Measurements from ENCODE around the gene TOMM7. TPM values are rescaled to one million over a fixed set of nuclear protein-coding genes. Genes with fewer than 3 reads are reported as not detected.

The TOMM7 gene
- total RNA-seq, 1 experiment from 2014 or later = 170 TPM

- H3K4me2 ChIP-seq (ENCODE audit: low read depth, low read length, poor library complexity, severe bottlenecking) = no peak overlapping the region
- DNase-seq = peak; percentile 49
- no peaks in the 10 kb centered on the region for H3K27me3 ChIP-seq (ENCODE audit: low read length)
- H4K20me1 ChIP-seq (ENCODE audit: insufficient read depth, low read depth, low read length) = peaks cover 5% of the 10 kb centered on the region; the same call in 1 of the 2 replicates
- no peaks in the 10 kb centered on the region for H3K9me2 ChIP-seq (replicated peaks; ENCODE audit: insufficient read depth, low read length)
- peaks cover 1% of the 10 kb centered on the region; the same call in 1 of the 2 replicates for H3K36me3 ChIP-seq (ENCODE audit: insufficient read depth, low read length)
- H2AFZ ChIP-seq (ENCODE audit: low read length) = no peak overlapping the region
- H3K4me1 ChIP-seq (ENCODE audit: low read length) = no peaks in the 10 kb centered on the region
- H3K79me2 ChIP-seq (ENCODE audit: low read length) = no peaks in the 10 kb centered on the region
- no peak overlapping the region for H3K4me3 ChIP-seq (ENCODE audit: low read length)
- H3K9me3 ChIP-seq (ENCODE audit: low read length) = no peaks in the 10 kb centered on the region
- no peak overlapping the region for H3K9ac ChIP-seq (ENCODE audit: low read length)
- no peak overlapping the region for H3K27ac ChIP-seq (ENCODE audit: low read length)
Observed at GRCh38 chr7:22864301-22864700, 41.7 kb upstream of the TOMM7 start.

- DNase-seq = peak; percentile 49
- H3K27me3 ChIP-seq (ENCODE audit: low read length) = no peaks in the 10 kb centered on the region
- H3K4me1 ChIP-seq (ENCODE audit: low read length) = no peaks in the 10 kb centered on the region
- no peaks in the 10 kb centered on the region; the same call in 1 of the 2 replicates for H4K20me1 ChIP-seq (ENCODE audit: insufficient read depth, low read depth, low read length)
- H3K79me2 ChIP-seq (ENCODE audit: low read length) = no peaks in the 10 kb centered on the region
- H3K4me2 ChIP-seq (ENCODE audit: low read depth, low read length, poor library complexity, severe bottlenecking) = no peak overlapping the region
- H3K27ac ChIP-seq (ENCODE audit: low read length) = no peak overlapping the region
- H3K9ac ChIP-seq (ENCODE audit: low read length) = no peak overlapping the region
- no peak overlapping the region for H3K4me3 ChIP-seq (ENCODE audit: low read length)
- no peak overlapping the region for H2AFZ ChIP-seq (ENCODE audit: low read length)
- no peaks in the 10 kb centered on the region for H3K9me3 ChIP-seq (ENCODE audit: low read length)
- peaks cover 11% of the 10 kb centered on the region for H3K36me3 ChIP-seq (ENCODE audit: insufficient read depth, low read length)
- H3K9me2 ChIP-seq (replicated peaks; ENCODE audit: insufficient read depth, low read length) = no peaks in the 10 kb centered on the region
Observed at GRCh38 chr7:22863156-22863899, 40.7 kb upstream of the TOMM7 start.

GRCh38 chr7:22861576-22861975 lies 38.9 kb upstream of the TOMM7 start:
- H2AFZ ChIP-seq (ENCODE audit: low read length) = no peak overlapping the region
- no peaks in the 10 kb centered on the region; the same call in 1 of the 2 replicates for H4K20me1 ChIP-seq (ENCODE audit: insufficient read depth, low read depth, low read length)
- H3K4me2 ChIP-seq (ENCODE audit: low read depth, low read length, poor library complexity, severe bottlenecking) = no peak overlapping the region
- H3K4me1 ChIP-seq (ENCODE audit: low read length) = peaks cover 5% of the 10 kb centered on the region
- no peaks in the 10 kb centered on the region; the same call in 1 of the 2 replicates for H3K79me2 ChIP-seq (ENCODE audit: low read length)
- H3K27ac ChIP-seq (ENCODE audit: low read length) = no peak overlapping the region
- no peaks in the 10 kb centered on the region for H3K27me3 ChIP-seq (ENCODE audit: low read length)
- no peaks in the 10 kb centered on the region for H3K9me2 ChIP-seq (replicated peaks; ENCODE audit: insufficient read depth, low read length)
- peaks cover 21% of the 10 kb centered on the region for H3K36me3 ChIP-seq (ENCODE audit: insufficient read depth, low read length)
- H3K9ac ChIP-seq (ENCODE audit: low read length) = no peak overlapping the region
- DNase-seq = peak; percentile 55
- no peaks in the 10 kb centered on the region for H3K9me3 ChIP-seq (ENCODE audit: low read length)
- no peak overlapping the region for H3K4me3 ChIP-seq (ENCODE audit: low read length)

GRCh38 chr7:22860784-22861482 lies 38.3 kb upstream of the TOMM7 start:
- H3K4me1 ChIP-seq (ENCODE audit: low read length) = peaks cover 11% of the 10 kb centered on the region
- no peak overlapping the region for H3K9ac ChIP-seq (ENCODE audit: low read length)
- H4K20me1 ChIP-seq (ENCODE audit: insufficient read depth, low read depth, low read length) = no peaks in the 10 kb centered on the region; the same call in 1 of the 2 replicates
- no peak overlapping the region for H3K4me2 ChIP-seq (ENCODE audit: low read depth, low read length, poor library complexity, severe bottlenecking)
- no peak overlapping the region for H3K4me3 ChIP-seq (ENCODE audit: low read length)
- H3K27me3 ChIP-seq (ENCODE audit: low read length) = no peaks in the 10 kb centered on the region
- H2AFZ ChIP-seq (ENCODE audit: low read length) = no peak overlapping the region
- peak; percentile 78 for DNase-seq
- H3K9me2 ChIP-seq (replicated peaks; ENCODE audit: insufficient read depth, low read length) = no peaks in the 10 kb centered on the region
- H3K9me3 ChIP-seq (ENCODE audit: low read length) = no peaks in the 10 kb centered on the region
- peaks cover 6% of the 10 kb centered on the region; the same call in 1 of the 2 replicates for H3K79me2 ChIP-seq (ENCODE audit: low read length)
- H3K27ac ChIP-seq (ENCODE audit: low read length) = no peak overlapping the region
- peaks cover 28% of the 10 kb centered on the region for H3K36me3 ChIP-seq (ENCODE audit: insufficient read depth, low read length)

GRCh38 chr7:22860337-22860736 lies 37.7 kb upstream of the TOMM7 start:
- Histone ChIP-seq H3K9ac (ENCODE audit: low read length) (no peak overlapping the region), H3K27me3 (ENCODE audit: low read length) (no peaks in the 10 kb centered on the region), H4K20me1 (ENCODE audit: insufficient read depth, low read depth, low read length) (no peaks in the 10 kb centered on the region; the same call in 1 of the 2 replicates), H3K9me2 (replicated peaks; ENCODE audit: insufficient read depth, low read length) (no peaks in the 10 kb centered on the region), H3K36me3 (ENCODE audit: insufficient read depth, low read length) (peaks cover 32% of the 10 kb centered on the region), H3K4me2 (ENCODE audit: low read depth, low read length, poor library complexity, severe bottlenecking) (no peak overlapping the region), H3K4me3 (ENCODE audit: low read length) (no peak overlapping the region), H2AFZ (ENCODE audit: low read length) (no peak overlapping the region), H3K4me1 (ENCODE audit: low read length) (peaks cover 17% of the 10 kb centered on the region), H3K9me3 (ENCODE audit: low read length) (no peaks in the 10 kb centered on the region), H3K79me2 (ENCODE audit: low read length) (peaks cover 9% of the 10 kb centered on the region), H3K27ac (ENCODE audit: low read length) (no peak overlapping the region)
- DNase-seq = peak; percentile 66

- DNase-seq = peak; percentile 50
- Histone ChIP-seq H3K36me3 (ENCODE audit: insufficient read depth, low read length) (peaks cover 34% of the 10 kb centered on the region), H4K20me1 (ENCODE audit: insufficient read depth, low read depth, low read length) (no peaks in the 10 kb centered on the region; the same call in 1 of the 2 replicates), H3K79me2 (ENCODE audit: low read length) (peaks cover 15% of the 10 kb centered on the region), H3K27me3 (ENCODE audit: low read length) (no peaks in the 10 kb centered on the region), H3K9me2 (replicated peaks; ENCODE audit: insufficient read depth, low read length) (no peaks in the 10 kb centered on the region), H3K4me2 (ENCODE audit: low read depth, low read length, poor library complexity, severe bottlenecking) (no peak overlapping the region), H2AFZ (ENCODE audit: low read length) (no peak overlapping the region), H3K9me3 (ENCODE audit: low read length) (no peaks in the 10 kb centered on the region), H3K27ac (ENCODE audit: low read length) (no peak overlapping the region), H3K4me1 (ENCODE audit: low read length) (peaks cover 20% of the 10 kb centered on the region), H3K4me3 (ENCODE audit: low read length) (no peak overlapping the region), H3K9ac (ENCODE audit: low read length) (no peak overlapping the region)
Observed at GRCh38 chr7:22859641-22860290, 37.1 kb upstream of the TOMM7 start.

- Histone ChIP-seq H3K27ac (ENCODE audit: low read length) (no peak overlapping the region), H3K9me2 (replicated peaks; ENCODE audit: insufficient read depth, low read length) (no peaks in the 10 kb centered on the region), H4K20me1 (ENCODE audit: insufficient read depth, low read depth, low read length) (no peaks in the 10 kb centered on the region; the same call in 1 of the 2 replicates), H3K4me3 (ENCODE audit: low read length) (no peak overlapping the region), H3K27me3 (ENCODE audit: low read length) (no peaks in the 10 kb centered on the region), H2AFZ (ENCODE audit: low read length) (no peak overlapping the region), H3K4me2 (ENCODE audit: low read depth, low read length, poor library complexity, severe bottlenecking) (no peak overlapping the region), H3K36me3 (ENCODE audit: insufficient read depth, low read length) (peaks cover 34% of the 10 kb centered on the region), H3K9me3 (ENCODE audit: low read length) (no peaks in the 10 kb centered on the region), H3K79me2 (ENCODE audit: low read length) (peaks cover 21% of the 10 kb centered on the region), H3K4me1 (ENCODE audit: low read length) (peaks cover 20% of the 10 kb centered on the region), H3K9ac (ENCODE audit: low read length) (no peak overlapping the region)
- peak; percentile 65 for DNase-seq
Observed at GRCh38 chr7:22858640-22859561, 36.3 kb upstream of the TOMM7 start.
